Natural killer cell (primary cell): Measurements from ENCODE around the gene PRRG3. TPM values are rescaled to one million over a fixed set of nuclear protein-coding genes. Genes with fewer than 3 reads are reported as not detected.

Experiments used
- ATAC-seq, 3 donors: fragments of 150-1000 bp in 2 of 3; fragments of 200-7000 bp in 1 of 3; cut with Tn5 transposase; 1 replicate in 1 of 3; 2 replicates in 2 of 3; pipeline ENCODE4 v1.10.0; 2021; ENCODE audit warnings: mild to moderate bottlenecking in 2 of 3, moderate library complexity in 2 of 3
- DNase-seq, 2 donors: peaks; one replicate each; pipeline versions ENCODE4 v3.0.0 to v3.0.0-alpha.2; 2013 to 2021; ENCODE audit warnings: mixed read lengths in 1 of 2
- H3K27ac ChIP-seq: one replicate; pipeline ENCODE4 v1.5.1; 2013; ENCODE audit warnings: mild to moderate bottlenecking, low read length
- H3K27me3 ChIP-seq: one replicate; pipeline ENCODE4 v1.6.1; 2013; ENCODE audit warnings: low read length; ENCODE audit not compliant: control insufficient read depth, insufficient read depth
- H3K36me3 ChIP-seq: one replicate; pipeline ENCODE4 v1.6.1; 2013; ENCODE audit warnings: low read length; ENCODE audit not compliant: control insufficient read depth, insufficient read depth
- H3K4me1 ChIP-seq: one replicate; pipeline ENCODE4 v1.6.1; 2013; ENCODE audit warnings: low read length; ENCODE audit not compliant: control insufficient read depth, insufficient read depth
- H3K4me3 ChIP-seq: one replicate; pipeline ENCODE4 v1.5.1; 2013; ENCODE audit warnings: low read length
- H3K9me3 ChIP-seq: one replicate; pipeline ENCODE4 v1.6.1; 2013; ENCODE audit warnings: low read length; ENCODE audit not compliant: control insufficient read depth, insufficient read depth
- H3K27ac Mint-ChIP-seq, 2 donors: one replicate each; pipeline ENCODE4 v1.8.0; 2022; ENCODE audit warnings: mild to moderate bottlenecking in 2 of 2, mixed read lengths in 2 of 2, moderate library complexity in 1 of 2
- H3K27me3 Mint-ChIP-seq, 2 donors: one replicate each; pipeline ENCODE4 v1.8.0; 2022; ENCODE audit warnings: low read depth in 2 of 2, mixed read lengths in 2 of 2
- H3K36me3 Mint-ChIP-seq: one replicate; pipeline ENCODE4 v1.8.0; 2022; ENCODE audit warnings: mixed read lengths
- H3K4me1 Mint-ChIP-seq, 2 donors: one replicate each; pipeline ENCODE4 v1.8.0; 2022; ENCODE audit warnings: mixed read lengths in 2 of 2
- H3K4me3 Mint-ChIP-seq: one replicate; pipeline ENCODE4 v1.8.0; 2022; ENCODE audit warnings: mild to moderate bottlenecking, moderate library complexity, mixed read lengths
- H3K9me3 Mint-ChIP-seq, 2 donors: one replicate each; pipeline ENCODE4 v1.8.0; 2022; ENCODE audit warnings: mixed read lengths in 2 of 2
- WGBS: methylation state at CpG from one replicate; pipeline ENCODE4 v1.1.7; 2013; ENCODE audit warnings: missing lambda C conversion rate; ENCODE audit not compliant: insufficient coverage; 5-methylcytosine and 5-hydroxymethylcytosine counted together
- intact Hi-C: fragments of 100-400 bp; cut with micrococcal nuclease; formaldehyde crosslinking; loops from one replicate; pipeline ENCODE4 v1.14.2; 2022
- total RNA-seq, 4 donors: library from RNA; stranded (reverse); fragments of 120-200 nt in 1 of 4; gene quantifications; one replicate each; pipeline versions ENCODE4 v1.2.3 to v1.2.4, GENCODE V29; 2013 to 2022
- TF ChIP-seq, protein P1 (sequence below): fragments of 200-600 bp; IDR thresholded peaks from one replicate; pipeline ENCODE4 v1.8.0; 2022; ENCODE audit warnings: antibody characterized with exemption

Gene PRRG3
- total RNA-seq, 3 donors from 2014 or later (not counting 1 experiment from before 2014, with no cell fraction given), result not detected

DNA sequence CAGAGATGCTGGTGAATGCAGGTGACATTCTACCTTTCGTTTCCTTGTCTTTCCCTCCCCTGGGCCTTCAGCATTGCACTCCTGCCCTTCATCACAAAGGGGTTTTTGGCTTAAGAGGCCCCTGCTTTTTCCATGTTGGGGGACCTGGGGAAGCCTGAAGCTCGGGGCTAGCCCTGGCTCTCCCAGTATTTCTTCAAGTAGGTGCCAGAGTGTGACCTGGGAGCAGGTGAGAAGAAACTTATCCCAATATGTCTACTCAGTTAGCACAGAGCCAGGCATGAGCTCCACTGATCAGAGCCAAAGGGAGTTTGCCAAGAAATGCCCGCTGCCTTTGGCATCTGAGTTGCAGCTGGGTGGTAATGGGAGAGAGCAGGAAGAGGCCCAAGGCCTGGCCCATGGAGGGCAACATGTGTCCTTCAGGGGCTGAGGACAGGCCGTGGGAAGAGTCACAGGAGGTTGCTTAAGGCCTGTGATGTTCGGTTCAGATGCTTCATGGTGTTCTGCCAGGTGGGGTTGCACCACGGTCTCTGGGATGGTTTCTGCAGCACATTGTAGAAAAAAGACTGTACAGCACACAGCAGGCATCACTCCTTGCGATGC is 7.6 kb downstream of the PRRG3 start:
- TF ChIP-seq, protein P1, sequence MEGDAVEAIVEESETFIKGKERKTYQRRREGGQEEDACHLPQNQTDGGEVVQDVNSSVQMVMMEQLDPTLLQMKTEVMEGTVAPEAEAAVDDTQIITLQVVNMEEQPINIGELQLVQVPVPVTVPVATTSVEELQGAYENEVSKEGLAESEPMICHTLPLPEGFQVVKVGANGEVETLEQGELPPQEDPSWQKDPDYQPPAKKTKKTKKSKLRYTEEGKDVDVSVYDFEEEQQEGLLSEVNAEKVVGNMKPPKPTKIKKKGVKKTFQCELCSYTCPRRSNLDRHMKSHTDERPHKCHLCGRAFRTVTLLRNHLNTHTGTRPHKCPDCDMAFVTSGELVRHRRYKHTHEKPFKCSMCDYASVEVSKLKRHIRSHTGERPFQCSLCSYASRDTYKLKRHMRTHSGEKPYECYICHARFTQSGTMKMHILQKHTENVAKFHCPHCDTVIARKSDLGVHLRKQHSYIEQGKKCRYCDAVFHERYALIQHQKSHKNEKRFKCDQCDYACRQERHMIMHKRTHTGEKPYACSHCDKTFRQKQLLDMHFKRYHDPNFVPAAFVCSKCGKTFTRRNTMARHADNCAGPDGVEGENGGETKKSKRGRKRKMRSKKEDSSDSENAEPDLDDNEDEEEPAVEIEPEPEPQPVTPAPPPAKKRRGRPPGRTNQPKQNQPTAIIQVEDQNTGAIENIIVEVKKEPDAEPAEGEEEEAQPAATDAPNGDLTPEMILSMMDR, result no peak
- DNase-seq (no peak), ATAC-seq (no peak)
- no peaks in the 10 kb centered on the region for H3K36me3 ChIP-seq
- H3K27ac ChIP-seq, result no peak overlapping the region
- H3K4me1 Mint-ChIP-seq, result no peaks in the 10 kb centered on the region
- H3K27ac Mint-ChIP-seq, result no peak overlapping the region
- H3K27me3 Mint-ChIP-seq, result peaks cover 0 to 6% of the 10 kb centered on the region in 2 donors
- H3K4me3 Mint-ChIP-seq, result no peak overlapping the region
- no peaks in the 10 kb centered on the region for H3K27me3 ChIP-seq
- H3K36me3 Mint-ChIP-seq, result no peaks in the 10 kb centered on the region
- H3K9me3 Mint-ChIP-seq, result no peaks in the 10 kb centered on the region
- WGBS, result 78% methylated on average over 6 of the region's 7 CpGs
- intact Hi-C loops, result no loop called here
- no peaks in the 10 kb centered on the region for H3K9me3 ChIP-seq
- H3K4me1 ChIP-seq, result no peaks in the 10 kb centered on the region
- H3K4me3 ChIP-seq, result no peak overlapping the region

DNA sequence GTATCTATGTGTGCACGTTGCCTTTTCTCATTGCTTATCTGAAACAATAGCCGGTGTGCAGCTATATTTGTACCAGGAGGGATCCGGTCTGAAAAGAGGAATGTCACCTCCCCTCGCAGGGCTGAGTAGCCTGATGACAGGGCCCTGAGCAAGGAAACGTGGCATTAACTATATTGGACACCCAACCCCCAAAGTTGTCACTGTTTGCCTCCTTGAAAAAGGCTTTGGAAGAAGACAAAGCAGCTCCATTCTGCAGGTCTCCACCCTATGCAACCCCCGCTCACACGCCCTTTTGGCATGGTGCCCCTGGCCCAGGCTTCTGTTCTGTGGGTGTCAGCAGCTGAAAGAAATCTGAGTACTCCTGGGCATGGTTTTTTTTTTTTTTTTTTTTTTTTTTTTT is 8.2 kb downstream of the PRRG3 start:
- intact Hi-C loops, result no loop called here
- Histone ChIP-seq H3K9me3 (no peaks in the 10 kb centered on the region), H3K27me3 (no peaks in the 10 kb centered on the region), H3K36me3 (no peaks in the 10 kb centered on the region), H3K4me3 (no peak overlapping the region), H3K27ac (no peak overlapping the region), H3K4me1 (no peaks in the 10 kb centered on the region)
- TF ChIP-seq, protein P1, result no peak
- no peaks in the 10 kb centered on the region for H3K36me3 Mint-ChIP-seq
- WGBS, result 71% methylated on average over 4 of the region's 7 CpGs
- no peak overlapping the region for H3K4me3 Mint-ChIP-seq
- ATAC-seq (no peak), DNase-seq (no peak)
- H3K27ac Mint-ChIP-seq, result no peak overlapping the region
- H3K9me3 Mint-ChIP-seq, result no peaks in the 10 kb centered on the region
- no peaks in the 10 kb centered on the region for H3K4me1 Mint-ChIP-seq
- peaks cover 0 to 7% of the 10 kb centered on the region in 2 donors for H3K27me3 Mint-ChIP-seq

GRCh38 chrX:151704041-151704663 is 8.9 kb downstream of the PRRG3 start:
- Histone ChIP-seq H3K36me3 (no peaks in the 10 kb centered on the region), H3K9me3 (no peaks in the 10 kb centered on the region), H3K27ac (no peak overlapping the region), H3K4me3 (no peak overlapping the region), H3K4me1 (no peaks in the 10 kb centered on the region), H3K27me3 (no peaks in the 10 kb centered on the region)
- Mint-ChIP-seq H3K4me1 (no peaks in the 10 kb centered on the region), H3K27ac (no peak overlapping the region), H3K27me3 (peaks cover 0 to 7% of the 10 kb centered on the region in 2 donors), H3K36me3 (no peaks in the 10 kb centered on the region), H3K9me3 (no peaks in the 10 kb centered on the region), H3K4me3 (no peak overlapping the region)
- TF ChIP-seq, protein P1, result no peak
- intact Hi-C loops, result no loop called here
- ATAC-seq, result no peak
- DNase-seq, result no peak
- 80% methylated on average over 11 of the region's 13 CpGs for WGBS

DNA sequence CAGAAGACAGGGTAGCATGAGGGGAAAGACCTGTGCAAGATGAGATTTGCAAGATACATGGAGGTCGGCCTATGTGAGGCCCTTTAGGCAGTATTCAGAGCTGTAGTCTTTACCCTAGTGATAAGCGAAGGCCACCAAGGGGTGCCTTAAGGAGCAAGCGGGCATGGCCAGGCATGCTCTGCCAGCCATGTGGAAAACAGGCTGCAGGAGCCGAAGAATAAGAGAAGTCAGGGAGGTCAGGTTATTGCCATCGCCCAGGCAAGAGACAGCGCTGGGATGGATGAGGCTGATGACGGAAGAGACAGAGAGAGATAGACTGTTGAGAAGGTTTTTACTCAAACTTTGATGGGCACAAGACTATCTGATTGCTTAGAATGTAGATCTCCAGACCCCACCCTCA is 13.6 kb downstream of the PRRG3 start:
- no peaks in the 10 kb centered on the region for H3K36me3 Mint-ChIP-seq
- 78% methylated on average over 7 of the region's 7 CpGs for WGBS

More for the DNA sequence above, 13.6 kb downstream of the PRRG3 start:
- no peak for ATAC-seq
- intact Hi-C loops, result no loop called here
- Mint-ChIP-seq H3K4me1 (no peaks in the 10 kb centered on the region), H3K4me3 (no peak overlapping the region), H3K27ac (no peak overlapping the region), H3K9me3 (no peaks in the 10 kb centered on the region), H3K27me3 (peaks cover 0 to 7% of the 10 kb centered on the region in 2 donors)
- DNase-seq, result no peak
- no peaks in the 10 kb centered on the region for H3K4me1 ChIP-seq
- TF ChIP-seq, protein P1, result no peak
- no peaks in the 10 kb centered on the region for H3K27me3 ChIP-seq
- no peak overlapping the region for H3K4me3 ChIP-seq
- H3K9me3 ChIP-seq, result no peaks in the 10 kb centered on the region
- H3K27ac ChIP-seq, result no peak overlapping the region
- no peaks in the 10 kb centered on the region for H3K36me3 ChIP-seq
